ENCODE data around the gene CREBL2.
"Not testable (repeated sequence)": the region's sequence is repeated elsewhere in the genome, so short reads cannot be mapped to it uniquely, and the experiment has no call there.

The CREBL2 gene

GRCh38 chr12:12630850-12631249 lies 19.2 kb downstream of the CREBL2 start:
- DNase-seq (ENCODE audit: extremely low read depth in 1 of 2, low read depth in 1 of 2), result no peak

DNA sequence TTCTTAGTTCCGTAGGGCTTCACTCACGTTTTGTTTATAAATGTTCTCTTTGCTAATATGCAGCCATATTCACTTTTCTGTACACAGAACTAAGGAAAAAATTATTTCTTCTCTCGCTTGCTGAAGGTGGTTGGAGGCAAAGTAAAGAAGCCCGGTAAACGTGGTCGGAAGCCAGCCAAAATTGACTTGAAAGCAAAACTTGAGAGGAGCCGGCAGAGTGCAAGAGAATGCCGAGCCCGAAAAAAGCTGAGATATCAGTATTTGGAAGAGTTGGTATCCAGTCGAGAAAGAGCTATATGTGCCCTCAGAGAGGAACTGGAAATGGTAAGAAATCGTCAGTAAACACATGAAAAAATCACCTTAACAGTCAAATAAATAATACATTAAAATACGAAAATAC lies 24.0 kb downstream of the CREBL2 start:
- no peak for DNase-seq (ENCODE audit: extremely low read depth in 1 of 2, low read depth in 1 of 2)

- DNase-seq (ENCODE audit: extremely low read depth in 1 of 2, low read depth in 1 of 2), result no peak
Measured at GRCh38 chr12:12636641-12637040, 25.0 kb downstream of the CREBL2 start.

GRCh38 chr12:12639995-12640394 lies 28.3 kb downstream of the CREBL2 start:
- not testable (repeated sequence) for DNase-seq (ENCODE audit: extremely low read depth in 1 of 2, low read depth in 1 of 2)

GRCh38 chr12:12641650-12642049 lies 30.0 kb downstream of the CREBL2 start:
- no peak for DNase-seq (ENCODE audit: extremely low read depth in 1 of 2, low read depth in 1 of 2)

DNA sequence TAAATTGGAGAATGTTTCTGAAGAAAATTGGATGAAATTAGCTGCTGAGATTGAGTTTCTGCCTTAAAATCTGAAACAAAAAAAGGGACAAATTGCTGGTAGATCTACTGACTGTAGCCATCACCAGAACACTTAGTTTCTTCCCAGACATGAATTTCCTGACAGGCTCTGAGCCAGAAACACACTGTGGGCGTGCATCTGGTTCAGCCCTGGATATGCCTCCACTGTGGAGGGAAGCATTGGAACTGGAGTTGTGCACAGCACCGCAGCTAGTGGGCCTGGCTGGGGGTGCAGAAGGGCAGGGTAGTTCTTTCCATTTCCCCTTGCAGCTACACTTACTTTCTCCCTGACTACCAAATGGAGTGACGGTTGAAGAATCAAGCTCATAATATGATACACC lies 31.2 kb downstream of the CREBL2 start:
- no peak for DNase-seq (ENCODE audit: extremely low read depth in 1 of 2, low read depth in 1 of 2)

DNA sequence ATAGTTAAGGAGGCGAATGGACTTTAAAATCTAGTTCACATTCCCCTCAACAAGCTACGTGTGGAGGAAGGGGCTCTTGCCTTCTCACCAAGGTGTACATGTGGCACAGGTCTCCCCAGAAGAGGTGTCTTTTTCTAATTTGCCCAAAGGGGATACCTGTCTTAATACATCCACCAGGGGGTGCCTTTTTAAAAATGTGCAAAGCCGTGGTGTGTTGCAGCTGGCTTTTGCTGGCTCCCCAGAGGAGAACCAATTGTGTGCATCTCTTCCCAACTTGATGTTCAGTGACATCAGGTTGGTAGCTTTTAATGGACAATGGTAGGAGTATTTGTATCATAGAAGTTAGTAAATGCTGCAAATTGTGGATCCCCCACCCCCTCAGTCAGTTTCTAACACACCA lies 33.8 kb downstream of the CREBL2 start:
- peak; percentile 5 to 9 for DNase-seq (ENCODE audit: extremely low read depth in 1 of 2, low read depth in 1 of 2)

- DNase-seq (ENCODE audit: extremely low read depth in 1 of 2, low read depth in 1 of 2), result not testable (repeated sequence)
Measured at GRCh38 chr12:12645968-12646367, 34.3 kb downstream of the CREBL2 start.

GRCh38 chr12:12646483-12647072 lies 34.9 kb downstream of the CREBL2 start:
- DNase-seq (ENCODE audit: extremely low read depth in 1 of 2, low read depth in 1 of 2), result no peak

- DNase-seq (ENCODE audit: extremely low read depth in 1 of 2, low read depth in 1 of 2), result no peak
Measured at GRCh38 chr12:12648284-12648683, 36.6 kb downstream of the CREBL2 start.

DNA sequence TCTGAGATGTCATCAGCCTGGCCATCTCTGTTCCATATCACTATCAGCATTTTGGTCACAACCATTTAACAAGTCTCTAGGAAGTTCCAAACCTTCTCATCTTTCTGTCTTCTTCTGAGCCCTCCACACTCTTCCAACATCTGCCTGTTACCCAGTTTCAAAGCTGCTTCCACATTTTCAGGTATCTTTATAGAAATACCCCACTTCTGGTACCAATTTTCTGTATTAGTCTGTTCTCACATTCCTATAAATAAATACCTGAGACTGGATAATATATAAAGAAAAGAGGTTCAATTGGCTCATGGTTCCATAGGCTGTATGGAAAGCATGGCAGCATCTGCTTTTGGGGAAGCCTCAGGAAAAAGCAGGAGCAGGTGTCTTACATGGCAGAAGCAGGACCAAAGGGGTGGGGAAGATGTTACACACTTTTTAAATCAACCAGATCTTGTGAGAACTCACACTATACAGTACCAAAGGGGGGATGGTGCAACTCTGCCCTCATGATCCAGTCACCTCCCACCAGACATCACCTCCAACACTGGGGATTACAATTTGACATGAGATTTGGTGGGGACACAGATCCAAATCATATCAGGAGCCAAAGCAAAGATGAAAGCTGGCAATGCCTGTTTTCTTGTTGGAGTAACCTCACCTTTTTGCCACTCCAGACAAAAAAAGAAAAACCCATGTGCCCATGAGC lies 37.4 kb downstream of the CREBL2 start:
- DNase-seq (ENCODE audit: extremely low read depth in 1 of 2, low read depth in 1 of 2), result no peak

- no peak for DNase-seq (ENCODE audit: extremely low read depth in 1 of 2, low read depth in 1 of 2)
Measured at GRCh38 chr12:12651752-12652151, 40.1 kb downstream of the CREBL2 start.

- DNase-seq (ENCODE audit: extremely low read depth in 1 of 2, low read depth in 1 of 2), result not testable (repeated sequence)
Measured at GRCh38 chr12:12652704-12653103, 41.0 kb downstream of the CREBL2 start.

- DNase-seq (ENCODE audit: extremely low read depth in 1 of 2, low read depth in 1 of 2), result no peak
Measured at GRCh38 chr12:12653922-12654321, 42.2 kb downstream of the CREBL2 start.

DNA sequence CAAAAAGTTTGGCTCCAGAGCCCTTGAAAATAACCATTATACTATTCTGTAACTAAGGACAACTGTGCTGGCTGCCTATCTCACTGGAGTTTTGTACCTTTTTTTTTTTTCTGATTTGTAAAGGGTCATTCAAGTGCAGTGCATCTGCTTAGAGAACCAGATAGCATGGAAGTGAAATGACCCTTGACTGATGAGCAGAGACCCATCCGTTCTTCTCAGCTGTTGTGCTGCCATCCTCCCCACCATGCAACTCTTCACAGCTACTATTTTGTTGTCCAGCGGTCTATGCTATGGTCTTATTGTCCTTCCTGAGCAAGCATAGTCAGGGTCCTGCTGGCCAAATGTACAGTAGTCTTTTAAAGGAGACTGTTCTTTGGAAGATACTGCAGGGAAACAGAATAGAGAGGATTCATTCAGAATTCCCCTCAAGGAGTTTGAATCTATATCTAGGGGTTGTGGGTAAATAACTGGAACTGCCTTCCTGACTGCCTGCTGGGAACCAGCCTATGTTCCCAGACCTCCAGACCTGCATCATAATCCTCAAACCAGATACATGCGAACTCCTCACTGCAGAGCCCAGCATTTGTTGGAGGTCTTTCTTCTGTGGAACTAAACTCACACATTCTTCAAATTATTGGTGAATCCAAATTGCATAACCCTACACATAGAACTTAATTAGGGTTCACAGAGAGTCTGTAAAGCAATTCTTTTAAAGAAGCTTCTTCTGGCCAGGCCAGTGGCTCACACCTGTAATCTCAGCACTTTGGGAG lies 43.2 kb downstream of the CREBL2 start:
- DNase-seq (ENCODE audit: extremely low read depth in 1 of 2, low read depth in 1 of 2), result no peak

DNA sequence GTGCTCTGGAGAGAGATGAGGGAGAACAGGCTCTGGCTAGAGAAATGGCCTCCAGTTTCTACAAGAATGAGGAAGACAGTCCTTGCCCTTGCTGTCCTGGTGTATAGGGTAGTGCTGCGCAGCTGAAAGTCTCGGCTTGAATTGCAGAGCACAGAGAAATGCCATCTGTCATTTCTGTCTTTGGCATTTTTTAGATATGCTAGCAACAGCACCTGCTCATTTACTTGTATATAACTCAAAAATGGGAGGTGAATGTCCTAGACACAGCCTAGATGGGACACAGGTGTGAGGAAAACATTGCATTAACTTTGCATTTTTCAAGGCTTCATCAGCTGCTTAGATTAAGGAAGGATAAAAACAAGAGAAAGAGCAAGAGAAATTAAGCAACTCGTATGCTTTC lies 48.5 kb downstream of the CREBL2 start:
- DNase-seq (ENCODE audit: extremely low read depth in 1 of 2, low read depth in 1 of 2), result no peak

GRCh38 chr12:12661086-12661856 lies 49.6 kb downstream of the CREBL2 start:
- no peak for DNase-seq (ENCODE audit: extremely low read depth in 1 of 2, low read depth in 1 of 2)

DNA sequence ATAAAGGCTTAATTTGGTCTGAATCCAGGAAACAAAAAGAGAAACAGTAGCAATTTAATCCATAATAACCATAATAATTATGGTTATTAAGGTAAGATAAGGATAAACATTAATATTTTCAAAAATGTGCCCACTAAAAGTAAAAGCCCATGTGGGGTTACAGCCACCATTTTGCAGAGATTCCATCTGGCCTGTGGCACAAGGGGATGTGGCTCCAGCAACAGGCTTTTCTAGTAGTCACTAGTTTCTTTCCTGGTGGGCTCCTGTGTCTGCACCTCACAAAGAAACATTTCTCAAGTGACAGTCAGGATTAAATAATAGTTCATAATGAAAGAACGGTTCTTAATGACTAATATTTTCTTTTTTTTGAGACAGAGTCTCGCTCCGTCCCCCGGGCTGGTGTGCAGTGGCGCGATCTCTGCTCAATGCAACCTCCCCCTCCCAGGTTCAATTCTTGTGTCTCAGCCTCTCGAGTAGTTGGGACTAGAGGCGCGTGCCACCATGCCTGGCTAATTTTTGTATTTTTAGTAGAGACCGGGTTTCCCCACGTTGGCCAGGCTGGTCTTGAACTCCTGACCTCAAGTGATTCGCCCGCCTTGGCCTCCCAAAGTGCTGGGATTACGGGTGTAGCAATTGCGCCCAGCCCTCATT lies 52.1 kb downstream of the CREBL2 start:
- no peak for DNase-seq (ENCODE audit: extremely low read depth in 1 of 2, low read depth in 1 of 2)

DNA sequence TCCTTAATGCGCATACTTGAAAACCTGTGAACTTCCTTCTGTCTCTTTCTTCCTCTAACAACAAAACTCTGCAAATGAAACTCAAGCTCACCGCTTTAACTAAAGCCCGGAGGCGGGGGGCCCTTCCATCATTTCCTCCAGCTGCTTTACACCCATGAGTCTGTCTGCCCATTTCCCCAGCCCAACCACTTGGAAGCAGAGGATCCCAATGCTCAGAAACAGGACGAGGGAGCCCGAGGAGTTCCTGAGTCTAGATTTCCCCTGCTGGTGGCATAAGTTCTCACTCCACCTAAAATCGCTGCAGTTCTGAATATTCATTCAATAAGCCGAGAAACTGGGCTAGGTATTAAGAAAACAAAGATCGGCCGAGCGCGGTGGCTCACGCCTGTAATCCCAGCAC lies 53.5 kb downstream of the CREBL2 start:
- no peak for DNase-seq (ENCODE audit: extremely low read depth in 1 of 2, low read depth in 1 of 2)

DNA sequence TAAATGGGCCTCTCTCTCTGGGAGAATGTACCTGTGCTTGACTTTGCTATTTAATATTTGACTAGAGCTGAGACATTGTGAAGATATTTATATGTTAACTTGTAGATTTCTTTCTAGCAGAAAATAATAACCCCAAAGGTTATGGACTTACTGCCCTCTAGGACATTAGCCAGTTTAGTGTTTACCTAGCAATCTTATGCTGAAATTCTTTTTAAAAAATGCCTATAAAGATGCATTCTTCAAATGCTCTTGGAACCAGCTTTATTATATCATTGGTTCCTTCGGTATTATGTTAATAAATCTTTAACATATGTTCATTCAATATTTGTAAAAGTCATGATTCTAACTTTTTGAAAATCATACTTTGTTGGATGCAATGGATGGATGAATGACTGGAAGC lies 56.3 kb downstream of the CREBL2 start:
- DNase-seq (ENCODE audit: extremely low read depth in 1 of 2, low read depth in 1 of 2), result no peak

DNA sequence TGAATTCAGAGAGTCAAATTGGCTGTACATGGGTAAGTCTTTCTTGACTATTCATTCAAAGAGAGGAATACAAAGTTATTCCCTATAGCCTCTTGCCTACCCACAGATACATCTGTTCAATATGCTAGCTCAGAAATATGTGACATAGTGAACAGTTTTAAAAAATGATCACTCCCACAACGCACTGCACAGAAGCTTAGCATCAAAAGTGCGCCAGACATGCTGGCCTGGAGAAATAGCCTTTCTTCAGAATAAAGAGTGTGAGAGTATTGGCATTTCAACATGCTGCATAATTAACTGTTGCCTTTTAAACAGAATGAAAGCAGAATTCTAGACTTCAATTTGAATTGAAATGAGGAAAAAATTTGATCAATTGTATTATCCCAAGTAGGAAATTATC lies 57.3 kb downstream of the CREBL2 start:
- no peak for DNase-seq (ENCODE audit: extremely low read depth in 1 of 2, low read depth in 1 of 2)
